ENCODE results near the gene PRMT2. TPM values are rescaled to one million over a fixed set of nuclear protein-coding genes. Genes with fewer than 3 reads are reported as not detected.
"Not testable (repeated sequence)": the region's sequence is repeated elsewhere in the genome, so short reads cannot be mapped to it uniquely, and the experiment has no call there.

Gene PRMT2
- polyA plus RNA-seq, 4 donors: 128 to 134 (median 130) TPM

- peak in 1 of 4 donors; percentile 16 for DNase-seq (ENCODE audit: low read depth in 4 of 4, low spot score in 2 of 4)
These were observed 31.7 kb downstream of the PRMT2 start for GRCh38 chr21:46666941-46667740.

- DNase-seq (ENCODE audit: low read depth in 4 of 4, low spot score in 2 of 4): peak in 2 of 4 donors; percentile 15 to 18
These were observed 32.4 kb downstream of the PRMT2 start for GRCh38 chr21:46667741-46668380.

- peak in 1 of 4 donors; percentile 8 for DNase-seq (ENCODE audit: low read depth in 4 of 4, low spot score in 2 of 4)
These were observed 32.9 kb downstream of the PRMT2 start for GRCh38 chr21:46668381-46668780.

- not testable (repeated sequence) for DNase-seq (ENCODE audit: low read depth in 4 of 4, low spot score in 2 of 4)
These were observed 33.4 kb downstream of the PRMT2 start for GRCh38 chr21:46668904-46669303.

- DNase-seq (ENCODE audit: low read depth in 4 of 4, low spot score in 2 of 4): no peak
These were observed 39.0 kb downstream of the PRMT2 start for GRCh38 chr21:46674430-46675007.

DNA sequence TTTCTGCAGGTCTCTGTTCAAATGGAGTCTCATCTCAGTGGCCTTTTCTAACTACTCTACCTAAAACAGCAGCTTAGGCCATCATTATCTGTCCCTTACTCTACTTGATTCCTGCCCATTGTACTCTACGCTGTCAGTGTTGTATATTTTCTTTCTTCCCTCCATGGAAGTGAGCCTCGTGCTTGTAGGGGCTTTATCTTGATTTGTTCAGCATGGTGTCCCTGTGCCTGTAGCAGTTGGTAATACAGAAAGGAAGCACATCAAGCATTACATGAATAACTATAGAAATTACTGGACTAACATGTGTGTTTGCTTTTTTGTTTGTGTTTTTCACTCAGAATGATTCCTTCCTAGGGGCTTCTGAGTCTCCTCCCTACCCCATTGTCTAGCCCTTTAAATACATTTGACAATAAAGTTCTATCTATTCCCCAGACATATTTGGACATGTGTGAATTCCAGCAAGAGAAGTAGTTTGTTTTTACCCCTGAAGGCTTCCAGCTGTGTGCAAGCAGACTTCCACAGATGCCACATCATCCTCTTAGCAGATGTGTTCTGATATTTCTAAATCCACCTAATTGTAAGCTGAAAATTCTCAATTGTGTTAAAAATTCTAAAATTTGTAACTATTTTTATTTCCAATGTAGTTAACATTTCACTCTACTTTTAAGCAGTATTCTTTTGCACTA is 40.3 kb downstream of the PRMT2 start:
- DNase-seq (ENCODE audit: low read depth in 4 of 4, low spot score in 2 of 4): no peak

DNA sequence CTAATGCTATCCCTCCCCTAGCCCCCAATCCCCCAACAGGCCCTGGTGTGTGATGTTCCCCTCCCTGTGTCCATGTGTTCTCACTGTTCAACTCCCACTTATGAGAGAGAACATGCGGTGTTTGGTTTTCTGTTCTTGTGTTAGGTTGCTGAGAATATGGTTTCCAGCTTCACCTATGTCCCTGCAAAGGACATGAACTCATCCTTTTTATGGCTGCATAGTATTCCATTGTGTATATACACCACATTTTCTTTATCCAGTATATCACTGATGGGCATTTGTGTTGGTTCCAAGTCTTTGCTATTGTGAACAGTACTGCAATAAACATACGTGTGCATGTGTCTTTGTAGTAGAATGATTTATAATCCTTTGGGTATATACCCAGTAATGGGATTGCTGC is 41.1 kb downstream of the PRMT2 start:
- DNase-seq (ENCODE audit: low read depth in 4 of 4, low spot score in 2 of 4): not testable (repeated sequence)

DNA sequence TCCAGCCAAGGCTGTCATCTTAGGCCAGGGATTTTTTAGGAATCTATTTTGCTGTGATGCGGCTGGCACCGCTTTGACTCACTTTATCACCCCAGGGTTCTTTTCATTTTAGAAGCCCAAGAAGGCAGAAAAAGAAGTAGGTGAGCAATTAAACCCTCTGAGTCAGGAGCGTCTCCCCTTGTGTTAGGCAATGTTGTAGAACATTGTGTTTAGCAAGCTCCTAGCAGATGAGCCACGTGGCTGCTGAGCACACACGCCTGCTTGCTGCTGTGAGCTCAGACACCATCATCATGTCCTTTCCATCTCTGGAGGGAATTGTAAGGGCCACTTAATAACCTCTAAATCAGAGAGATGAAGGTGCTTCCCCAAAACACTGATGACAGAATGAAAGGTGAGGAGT is 46.1 kb downstream of the PRMT2 start:
- DNase-seq (ENCODE audit: low read depth in 4 of 4, low spot score in 2 of 4): not testable (repeated sequence)

GRCh38 chr21:46698652-46699051 is 63.2 kb downstream of the PRMT2 start:
- DNase-seq (ENCODE audit: low read depth in 4 of 4, low spot score in 2 of 4): not testable (repeated sequence)

DNA sequence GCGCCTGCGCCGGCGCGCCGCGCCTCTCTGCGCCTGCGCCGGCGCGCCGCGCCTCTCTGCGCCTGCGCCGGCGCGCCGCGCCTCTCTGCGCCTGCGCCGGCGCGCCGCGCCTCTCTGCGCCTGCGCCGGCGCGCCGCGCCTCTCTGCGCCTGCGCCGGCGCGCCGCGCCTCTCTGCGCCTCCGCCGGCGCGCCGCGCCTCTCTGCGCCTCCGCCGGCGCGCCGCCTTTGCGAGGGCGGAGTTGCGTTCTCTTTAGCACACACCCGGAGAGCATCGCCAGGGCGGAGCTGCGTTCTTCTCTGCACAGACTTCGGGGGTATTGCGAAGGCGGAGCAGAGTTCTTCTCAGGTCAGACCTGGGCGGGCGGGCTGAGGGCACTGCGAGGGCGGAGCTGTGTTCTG is 63.6 kb downstream of the PRMT2 start:
- DNase-seq (ENCODE audit: low read depth in 4 of 4, low spot score in 2 of 4): not testable (repeated sequence)

Other genes starting within 250 kb of the PRMT2 start
- 10 to 100 TPM; 23.7 to 56.3 (median 39.0) TPM for gene DIP2A, start 176.8 kb upstream of the PRMT2 start, polyA plus RNA-seq (ENCODE audit: insufficient read length in 4 of 4)
- 1 to 10 TPM; 2.1 to 4.7 (median 4.3) TPM for gene S100B, start 30.6 kb upstream of the PRMT2 start, polyA plus RNA-seq (ENCODE audit: insufficient read length in 4 of 4)